Camera-type eye (tissue), 1 donor: ENCODE data around the gene PIM2. TPM values are rescaled to one million over a fixed set of nuclear protein-coding genes. Genes with fewer than 3 reads are reported as not detected.

Experiments used
- total RNA-seq: library from RNA; depleted of rRNA; stranded (reverse); fragments of >200 nt; gene quantifications from one replicate; pipeline ENCODE4 v1.2.3, GENCODE V29; 2014

PIM2 gene
- 8.4 TPM for total RNA-seq

DNA sequence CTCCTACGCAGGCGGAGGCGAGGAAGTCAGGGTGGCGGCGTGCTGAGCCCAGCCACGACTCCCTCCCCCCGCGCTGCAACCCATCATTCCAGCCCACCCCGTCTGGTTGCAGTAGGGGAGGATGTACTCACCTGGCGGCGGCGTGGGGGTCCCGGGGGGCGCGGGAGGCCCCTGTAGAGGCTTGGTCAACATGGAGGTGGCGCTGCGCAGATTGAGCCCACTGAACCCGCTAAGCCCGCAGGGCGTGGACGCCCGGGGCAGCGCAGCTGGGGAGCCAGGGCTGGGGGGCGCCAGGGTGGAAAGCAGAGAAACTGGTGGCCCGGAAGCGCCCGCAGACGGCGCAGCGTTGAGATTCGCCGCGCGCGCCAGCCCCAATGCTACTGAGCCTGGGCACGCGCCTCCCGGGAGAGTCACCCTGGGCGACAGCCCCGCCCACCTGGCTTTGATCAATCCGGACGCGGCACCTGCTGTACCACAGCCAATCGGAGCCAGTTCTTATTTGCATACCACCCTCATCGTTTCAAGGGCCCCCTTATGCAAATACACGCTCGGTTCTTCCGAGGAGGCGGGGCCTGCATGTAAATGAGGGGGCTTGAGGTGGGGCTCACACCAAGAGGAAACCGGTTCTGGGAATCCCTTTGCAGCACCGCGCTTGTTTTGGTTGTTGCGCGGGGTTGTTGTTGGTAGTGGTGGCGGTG, at the start of gene PIM2:
TSS of gene PIM2 (minus strand) at position 382 of the 698 bp plus-strand sequence. CDS start at position 192, 190 bp downstream.

GRCh38 chrX:48957477-48957826, 38.6 kb upstream of the PIM2 start, which contains the start of gene OTUD5:
OTUD5 (minus strand) TSS chrX:48957607; CDS start chrX:48957570, 37 bp downstream.

GRCh38 chrX:48911412-48912182, 7.2 kb downstream of the PIM2 start, which contains the start of gene SLC35A2:
SLC35A2 (minus strand) TSS chrX:48911646; CDS start chrX:48911636, 10 bp downstream.

DNA sequence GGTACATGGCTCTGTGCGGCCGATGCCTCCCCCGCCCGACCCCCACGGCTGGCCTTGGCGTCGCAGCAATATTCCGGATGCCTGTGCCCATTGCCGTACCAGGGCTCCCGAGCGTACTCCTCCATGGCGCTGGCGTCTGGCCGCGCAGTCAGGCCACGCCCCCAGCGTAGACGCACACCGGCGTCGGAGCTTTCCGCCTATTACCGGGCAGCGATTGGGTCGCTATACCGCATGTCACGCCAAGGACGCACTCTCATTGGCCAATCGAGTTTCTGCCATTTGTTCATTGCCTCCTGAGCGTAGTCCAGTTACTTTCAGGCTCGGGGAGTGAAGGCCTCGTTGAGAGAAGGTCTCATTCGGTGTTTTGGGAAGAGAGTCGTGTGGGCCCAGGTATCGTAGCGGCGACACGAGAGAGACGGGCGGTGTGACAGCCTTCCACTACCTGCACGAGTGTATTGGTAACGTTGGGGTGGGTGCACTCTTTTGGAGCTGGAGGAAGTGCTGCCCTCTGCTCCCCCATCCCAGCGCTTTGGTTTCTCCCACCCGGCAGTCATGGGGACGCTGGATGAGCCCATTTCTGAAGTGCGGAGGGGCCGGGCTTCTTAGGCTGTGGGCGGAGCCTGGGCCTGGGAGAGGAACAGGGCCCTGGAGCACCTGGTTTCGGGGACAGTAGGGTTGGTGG, 21.1 kb downstream of the PIM2 start, which contains the start of the genes PQBP1 and TIMM17B:
TSS of gene PQBP1 (plus strand) at position 306 of the 682 bp plus-strand sequence. CDS start 580 bp downstream, outside the sequence.
TSS of gene TIMM17B (minus strand) at position 144 of the 682 bp plus-strand sequence. CDS start at position 125, 19 bp downstream.

Other genes starting within 250 kb of the PIM2 start
- 3.5 TPM for gene WAS, start 235.2 kb downstream of the PIM2 start, total RNA-seq
- 4.3 TPM for gene SUV39H1, start 222.3 kb downstream of the PIM2 start, total RNA-seq
- gene GLOD5, start 157.3 kb downstream of the PIM2 start, total RNA-seq: not detected
- gene GATA1, start 132.4 kb downstream of the PIM2 start, total RNA-seq: 0.44 TPM
- 147 TPM for gene HDAC6, start 117.0 kb downstream of the PIM2 start, total RNA-seq
- gene ERAS, start 92.5 kb downstream of the PIM2 start, total RNA-seq: not detected
- gene PCSK1N, start 83.4 kb downstream of the PIM2 start, total RNA-seq: 46.4 TPM
- gene TIMM17B, start 21.3 kb downstream of the PIM2 start, total RNA-seq: 36.3 TPM
- 53.1 TPM for gene PQBP1, start 21.1 kb downstream of the PIM2 start, total RNA-seq
- gene SLC35A2, start 7.4 kb downstream of the PIM2 start, total RNA-seq: 9.0 TPM
- 35.0 TPM for gene OTUD5, start 38.6 kb upstream of the PIM2 start, total RNA-seq
- 3.6 TPM for gene KCND1, start 52.8 kb upstream of the PIM2 start, total RNA-seq
- gene GRIPAP1, start 83.2 kb upstream of the PIM2 start, total RNA-seq: 46.4 TPM
- gene TFE3, start 124.3 kb upstream of the PIM2 start, total RNA-seq: 26.9 TPM
- 5.6 TPM for gene CCDC120, start 140.0 kb upstream of the PIM2 start, total RNA-seq
- gene PRAF2, start 155.0 kb upstream of the PIM2 start, total RNA-seq: 8.6 TPM
- 41.8 TPM for gene WDR45, start 160.9 kb upstream of the PIM2 start, total RNA-seq
- 26.9 TPM for gene GPKOW, start 204.7 kb upstream of the PIM2 start, total RNA-seq
- gene MAGIX, start 243.7 kb upstream of the PIM2 start, total RNA-seq: 6.5 TPM